B cell (primary cell): ENCODE results near the gene MYO16.

Experiments
- CTCF ChIP-seq: fragments of 200-600 bp; IDR thresholded peaks from one replicate; pipeline ENCODE4 v1.8.0; 2022; ENCODE audit warnings: antibody characterized with exemption, mild to moderate bottlenecking
- EZH2 ChIP-seq: IDR thresholded peaks from 2 replicates; pipeline ENCODE4 v1.6.1; 2012; ENCODE audit warnings: borderline replicate concordance, low read depth, mild to moderate bottlenecking, moderate library complexity, low read length; ENCODE audit not compliant: insufficient read depth, poor library complexity, severe bottlenecking

DNA sequence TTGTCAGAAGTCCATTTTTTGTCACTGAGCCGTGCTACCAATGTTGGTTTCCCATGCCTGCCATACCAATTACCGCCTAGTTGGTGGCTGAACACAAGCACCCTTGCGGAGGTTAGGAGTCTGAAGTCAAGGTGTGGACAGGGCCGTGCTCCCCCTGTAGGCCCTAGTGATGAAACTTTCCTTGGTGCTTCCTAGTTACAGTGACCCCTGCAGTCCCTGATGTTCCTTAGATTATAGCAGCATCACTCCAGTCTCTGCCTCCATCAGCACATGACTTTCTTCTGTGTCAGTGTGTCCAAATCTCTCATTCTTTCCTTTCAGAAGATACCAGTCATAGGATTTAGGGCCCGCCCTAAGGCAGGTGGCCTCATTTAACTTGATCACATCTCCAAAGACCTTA is 99.0 kb downstream of the MYO16 start:
- no peak for TF ChIP-seq CTCF
- TF ChIP-seq EZH2 = no peak
